ENCODE results near the gene BTLA. TPM values are rescaled to one million over a fixed set of nuclear protein-coding genes. Genes with fewer than 3 reads are reported as not detected.

The BTLA gene
- total RNA-seq, 2 experiments from 2014 or later, result 21.0 to 21.7 TPM

GRCh38 chr3:112492124-112492523, 7.1 kb downstream of the BTLA start:
- H3K9me3 Mint-ChIP-seq (ENCODE audit: low read depth), result peaks cover 4% of the 10 kb centered on the region
- CTCF ChIA-PET, result interaction anchor here (0.6 to 2.1 kb wide), 2 partner anchors 8 to 15 kb away, joined by 5 to 12 read pairs; partner anchors contain the start of gene BTLA
- ATAC-seq, result no peak

DNA sequence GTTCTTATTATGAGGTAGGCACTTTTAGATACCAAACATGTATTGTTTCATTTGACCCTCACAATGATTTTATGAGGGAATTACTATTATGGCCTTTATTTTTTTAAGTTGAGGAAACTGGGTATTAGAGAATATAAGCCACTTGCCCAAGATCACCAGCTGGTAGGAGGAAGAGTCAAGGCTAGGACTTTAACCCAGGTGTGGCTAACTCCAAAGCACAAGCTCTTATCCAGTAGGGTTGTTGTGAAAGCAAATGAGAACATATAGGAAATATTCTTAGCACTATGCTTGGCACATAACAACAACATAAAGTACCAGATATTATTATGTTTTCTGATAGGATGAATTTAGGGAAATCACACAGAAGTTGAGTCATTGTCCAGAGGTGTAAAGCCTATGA, 7.9 kb downstream of the BTLA start:
- peak overlapping the region; percentile 26 for H3K4me3 Mint-ChIP-seq
- intact Hi-C loops (cut with DNase I, micrococcal nuclease), result loop anchor here (2.0 to 10.0 kb wide), 4 partner anchors 27 to 897 kb away; partner anchors contain the start of genes ATG3 (in 1 of the 2) and ZBED2 (in 1 of the 2)
- ATAC-seq (peak; percentile 7), DNase-seq (no peak)
- H3K4me1 Mint-ChIP-seq, result peaks cover 87% of the 10 kb centered on the region
- H3K27ac Mint-ChIP-seq, result peak overlapping the region; percentile 92
- peaks cover 4% of the 10 kb centered on the region for H3K9me3 Mint-ChIP-seq (ENCODE audit: low read depth)
- H3K27me3 Mint-ChIP-seq, result no peaks in the 10 kb centered on the region
- POLR2A ChIA-PET, result interaction anchor here (0.5 to 1.0 kb wide), 2 partner anchors 103 to 153 kb away, joined by 3 read pairs; no protein-coding TSS in a partner anchor
- CTCF ChIA-PET, result interaction anchor here (0.5 to 2.1 kb wide), 9 partner anchors 9 to 438 kb away, joined by 3 to 12 read pairs (median 3); partner anchors contain the start of genes ATG3, BTLA and SLC35A5
- H3K36me3 Mint-ChIP-seq (ENCODE audit: low read depth), result peaks cover 46% of the 10 kb centered on the region

More at GRCh38 chr3:112492124-112492523, 7.1 kb downstream of the BTLA start:
- H3K4me3 Mint-ChIP-seq, result no peak overlapping the region
- intact Hi-C loops (cut with DNase I, micrococcal nuclease), result loop anchor here in 1 of 2 experiments (10.0 kb wide), 1 partner anchor 897 kb away; the partner anchor contains the start of gene ZBED2
- peaks cover 83% of the 10 kb centered on the region for H3K4me1 Mint-ChIP-seq
- H3K27ac Mint-ChIP-seq, result peak overlapping the region; percentile 92
- no peak for DNase-seq
- H3K27me3 Mint-ChIP-seq, result no peaks in the 10 kb centered on the region
- POLR2A ChIA-PET, result interaction anchor here (0.6 kb wide), 1 partner anchor 145 kb away, joined by 4 read pairs; no protein-coding TSS in a partner anchor
- peaks cover 47% of the 10 kb centered on the region for H3K36me3 Mint-ChIP-seq (ENCODE audit: low read depth)

DNA sequence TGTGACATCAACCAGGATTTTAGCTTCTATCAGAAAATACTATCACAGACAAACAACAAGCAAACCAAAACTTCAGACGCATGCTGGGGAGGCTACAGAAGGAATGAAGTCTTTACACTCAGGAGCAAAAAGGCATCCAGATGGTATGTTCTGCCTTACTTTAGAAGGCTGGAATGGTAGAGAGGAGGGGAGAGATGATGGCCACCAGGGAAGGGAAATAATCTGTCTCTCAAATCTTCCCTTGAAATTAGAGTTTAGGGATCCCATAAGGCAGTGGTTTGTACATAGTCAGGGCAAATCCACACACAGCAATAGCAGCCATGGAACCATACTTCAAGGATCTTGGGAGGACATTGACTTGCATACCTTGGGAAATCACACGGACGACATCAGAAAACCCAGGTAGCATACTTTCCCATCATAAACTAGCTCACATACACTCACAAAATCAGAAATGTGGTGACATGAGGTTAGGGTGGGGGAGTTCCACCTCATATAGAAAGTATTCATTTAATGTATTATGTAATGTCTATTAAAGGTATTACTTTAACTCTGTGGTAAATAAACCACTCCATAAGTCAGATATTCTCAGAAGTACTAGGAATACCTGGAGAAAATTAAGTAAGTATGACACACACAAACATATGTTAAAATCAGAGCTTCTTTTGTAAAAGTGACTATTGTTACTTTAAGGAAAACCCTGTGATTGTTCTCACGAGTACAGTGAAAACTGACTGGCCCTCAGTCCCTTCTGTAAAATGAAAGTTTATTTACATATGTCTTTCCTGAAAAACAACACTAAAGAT, 9.4 kb downstream of the BTLA start:
- Mint-ChIP-seq H3K4me3 (peak overlapping the region; percentile 52), H3K27ac (peak overlapping the region; percentile 92), H3K9me3 (ENCODE audit: low read depth) (peaks cover 4% of the 10 kb centered on the region), H3K4me1 (peaks cover 74% of the 10 kb centered on the region), H3K27me3 (no peaks in the 10 kb centered on the region), H3K36me3 (ENCODE audit: low read depth) (peaks cover 48% of the 10 kb centered on the region)
- intact Hi-C loops (cut with DNase I, micrococcal nuclease), result loop anchor here (2.0 to 10.0 kb wide), 4 partner anchors 25 to 895 kb away; partner anchors contain the start of genes ATG3 (in 1 of the 2) and ZBED2 (in 1 of the 2)
- CTCF ChIA-PET, result interaction anchor here (0.6 to 1.7 kb wide), 10 partner anchors 8 to 363 kb away, joined by 3 to 6 read pairs (median 3); no protein-coding TSS in a partner anchor
- POLR2A ChIA-PET, result interaction anchor here (0.5 to 0.9 kb wide), 2 partner anchors 8 to 402 kb away, joined by 3 read pairs; no protein-coding TSS in a partner anchor
- DNase-seq, result no peak
- peak; percentile 21 for ATAC-seq

DNA sequence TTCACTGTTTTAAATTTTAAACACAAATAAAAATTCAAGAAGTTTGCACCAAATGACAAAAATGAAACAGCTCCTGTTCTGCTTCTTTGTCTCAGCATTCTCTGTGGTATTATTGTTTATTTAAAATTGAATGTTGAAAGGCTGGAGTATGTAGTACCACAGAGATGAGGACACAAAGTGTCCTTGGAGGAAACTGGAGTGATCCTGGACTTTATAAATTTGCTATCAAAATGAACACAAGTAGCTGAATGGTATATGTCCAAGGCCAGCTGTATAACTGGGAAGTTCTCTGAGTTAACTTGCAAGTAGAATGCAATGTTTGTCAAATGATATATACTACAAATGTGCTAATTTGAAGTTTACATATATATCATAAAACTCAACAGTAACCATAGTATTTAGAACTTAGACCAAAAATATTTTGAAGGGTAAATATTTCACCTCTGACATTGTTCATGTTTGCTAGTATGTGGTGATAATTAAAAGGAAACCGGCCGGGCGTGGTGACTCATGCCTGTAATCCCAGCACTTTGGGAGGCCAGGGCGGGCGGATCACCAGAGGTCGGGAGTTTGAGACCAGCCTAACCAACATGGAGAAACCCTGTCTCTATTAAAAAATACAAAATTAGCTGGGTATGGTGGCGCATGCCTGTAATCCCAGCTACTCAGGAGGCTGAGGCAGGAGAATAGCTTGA, 12.3 kb downstream of the BTLA start:
- Mint-ChIP-seq H3K27ac (no peak overlapping the region), H3K9me3 (ENCODE audit: low read depth) (no peaks in the 10 kb centered on the region), H3K4me1 (peaks cover 72% of the 10 kb centered on the region), H3K4me3 (no peak overlapping the region), H3K36me3 (ENCODE audit: low read depth) (peaks cover 38% of the 10 kb centered on the region), H3K27me3 (no peaks in the 10 kb centered on the region)
- ChIA-PET POLR2A (no interaction called here), CTCF (interaction anchor here (1.2 to 1.8 kb wide), 2 partner anchors 10 to 148 kb away, joined by 3 to 5 read pairs; no protein-coding TSS in a partner anchor)
- intact Hi-C loops (cut with DNase I, micrococcal nuclease), result no loop called here
- ATAC-seq, result no peak
- DNase-seq, result no peak

DNA sequence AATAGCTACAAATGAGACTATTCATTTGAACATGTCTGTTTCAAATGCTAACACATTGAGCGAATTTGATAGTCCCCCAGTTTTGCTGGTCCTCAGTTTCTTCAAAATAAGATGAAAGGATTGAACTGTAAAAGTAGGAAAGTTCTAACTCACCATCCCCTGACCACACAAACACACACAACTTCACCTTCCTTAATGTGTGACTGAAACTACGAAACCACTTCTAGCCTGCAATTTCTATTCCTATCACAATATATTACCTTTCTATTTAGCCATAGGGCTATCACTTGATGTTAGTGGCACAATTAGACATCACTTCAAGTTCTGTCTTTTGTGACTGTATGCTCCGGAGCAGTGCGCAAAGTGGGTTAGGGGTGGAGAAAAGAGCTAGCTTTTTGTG, 14.9 kb downstream of the BTLA start:
- intact Hi-C loops (cut with DNase I, micrococcal nuclease), result no loop called here
- no peak for ATAC-seq
- Mint-ChIP-seq H3K9me3 (ENCODE audit: low read depth) (no peaks in the 10 kb centered on the region), H3K4me1 (peaks cover 69% of the 10 kb centered on the region), H3K27me3 (no peaks in the 10 kb centered on the region), H3K27ac (no peak overlapping the region), H3K4me3 (no peak overlapping the region), H3K36me3 (ENCODE audit: low read depth) (peaks cover 49% of the 10 kb centered on the region)
- POLR2A ChIA-PET, result interaction anchor here (0.6 kb wide), 1 partner anchor 16 kb away, joined by 5 read pairs; no protein-coding TSS in a partner anchor
- CTCF ChIA-PET, result interaction anchor here (0.9 to 1.2 kb wide), 3 partner anchors 9 to 146 kb away, joined by 3 to 7 read pairs (median 4); no protein-coding TSS in a partner anchor
- DNase-seq, result no peak

- CTCF ChIA-PET, result interaction anchor here (1.2 kb wide), 1 partner anchor 15 kb away, joined by 6 read pairs; no protein-coding TSS in a partner anchor
- Mint-ChIP-seq H3K27ac (peak overlapping the region; percentile 78), H3K4me3 (peak overlapping the region; percentile 23), H3K9me3 (ENCODE audit: low read depth) (no peaks in the 10 kb centered on the region), H3K4me1 (peaks cover 59% of the 10 kb centered on the region), H3K27me3 (no peaks in the 10 kb centered on the region), H3K36me3 (ENCODE audit: low read depth) (peaks cover 51% of the 10 kb centered on the region)
- intact Hi-C loops (cut with DNase I, micrococcal nuclease), result no loop called here
- no peak for ATAC-seq
- POLR2A ChIA-PET, result no interaction called here
- DNase-seq, result no peak
Measured at GRCh38 chr3:112482675-112483074, 16.6 kb downstream of the BTLA start.

- H3K4me1 Mint-ChIP-seq, result peaks cover 50% of the 10 kb centered on the region
- CTCF ChIA-PET, result interaction anchor here (0.7 kb wide), 1 partner anchor 32 kb away, joined by 3 read pairs; no protein-coding TSS in a partner anchor
- intact Hi-C loops (cut with DNase I, micrococcal nuclease), result no loop called here
- peaks cover 57% of the 10 kb centered on the region for H3K36me3 Mint-ChIP-seq (ENCODE audit: low read depth)
- H3K27ac Mint-ChIP-seq, result no peak overlapping the region
- no peak overlapping the region for H3K4me3 Mint-ChIP-seq
- ATAC-seq, result no peak
- H3K27me3 Mint-ChIP-seq, result no peaks in the 10 kb centered on the region
- no peak for DNase-seq
- H3K9me3 Mint-ChIP-seq (ENCODE audit: low read depth), result no peaks in the 10 kb centered on the region
- POLR2A ChIA-PET, result no interaction called here
Measured at GRCh38 chr3:112481302-112481721, 18.0 kb downstream of the BTLA start.

DNA sequence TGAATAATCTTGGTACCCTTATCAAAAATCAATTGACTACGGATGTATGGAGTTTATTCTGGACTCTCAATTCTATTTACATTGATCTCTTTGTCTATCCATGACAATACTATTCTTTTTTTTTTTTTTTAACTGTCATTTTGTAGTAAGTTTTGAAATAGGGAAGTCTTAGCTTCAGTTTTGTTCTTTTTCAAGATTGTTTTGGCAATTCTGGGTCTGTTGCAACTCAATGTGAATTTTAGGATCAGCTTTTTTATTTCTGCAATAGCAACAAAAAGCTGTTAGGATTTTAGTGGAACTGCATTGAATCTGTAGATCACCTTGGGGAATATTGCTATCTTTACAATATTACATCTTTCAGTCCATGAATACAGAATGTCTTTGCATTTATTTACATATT, 21.4 kb downstream of the BTLA start:
- Mint-ChIP-seq H3K4me1 (peaks cover 61% of the 10 kb centered on the region), H3K27me3 (no peaks in the 10 kb centered on the region), H3K36me3 (ENCODE audit: low read depth) (peaks cover 63% of the 10 kb centered on the region), H3K4me3 (no peak overlapping the region), H3K9me3 (ENCODE audit: low read depth) (no peaks in the 10 kb centered on the region), H3K27ac (no peak overlapping the region)
- intact Hi-C loops (cut with DNase I, micrococcal nuclease), result no loop called here
- ATAC-seq (no peak), DNase-seq (no peak)
- POLR2A ChIA-PET, result no interaction called here
- CTCF ChIA-PET, result interaction anchor here (1.0 to 2.4 kb wide), 3 partner anchors 10 to 14 kb away, joined by 4 to 12 read pairs (median 5); no protein-coding TSS in a partner anchor

- H3K27ac Mint-ChIP-seq, result no peak overlapping the region
- no peak for ATAC-seq
- H3K36me3 Mint-ChIP-seq (ENCODE audit: low read depth), result peaks cover 69% of the 10 kb centered on the region
- H3K4me1 Mint-ChIP-seq, result peaks cover 58% of the 10 kb centered on the region
- no peaks in the 10 kb centered on the region for H3K27me3 Mint-ChIP-seq
- POLR2A ChIA-PET, result interaction anchor here (0.6 kb wide), 1 partner anchor 179 kb away, joined by 7 read pairs; no protein-coding TSS in a partner anchor
- CTCF ChIA-PET, result no interaction called here
- no peak overlapping the region for H3K4me3 Mint-ChIP-seq
- DNase-seq, result no peak
- no peaks in the 10 kb centered on the region for H3K9me3 Mint-ChIP-seq (ENCODE audit: low read depth)
- intact Hi-C loops (cut with DNase I, micrococcal nuclease), result no loop called here
Measured at GRCh38 chr3:112476346-112476745, 22.9 kb downstream of the BTLA start.

GRCh38 chr3:112474796-112475195, 24.5 kb downstream of the BTLA start:
- Mint-ChIP-seq H3K9me3 (ENCODE audit: low read depth) (no peaks in the 10 kb centered on the region), H3K27ac (peak overlapping the region; percentile 69), H3K4me1 (peaks cover 62% of the 10 kb centered on the region), H3K36me3 (ENCODE audit: low read depth) (peaks cover 70% of the 10 kb centered on the region), H3K4me3 (no peak overlapping the region), H3K27me3 (no peaks in the 10 kb centered on the region)
- DNase-seq, result no peak
- ATAC-seq, result no peak
- ChIA-PET POLR2A (no interaction called here), CTCF (interaction anchor here (1.0 kb wide), 1 partner anchor 11 kb away, joined by 3 read pairs; no protein-coding TSS in a partner anchor)
- intact Hi-C loops (cut with DNase I, micrococcal nuclease), result no loop called here

DNA sequence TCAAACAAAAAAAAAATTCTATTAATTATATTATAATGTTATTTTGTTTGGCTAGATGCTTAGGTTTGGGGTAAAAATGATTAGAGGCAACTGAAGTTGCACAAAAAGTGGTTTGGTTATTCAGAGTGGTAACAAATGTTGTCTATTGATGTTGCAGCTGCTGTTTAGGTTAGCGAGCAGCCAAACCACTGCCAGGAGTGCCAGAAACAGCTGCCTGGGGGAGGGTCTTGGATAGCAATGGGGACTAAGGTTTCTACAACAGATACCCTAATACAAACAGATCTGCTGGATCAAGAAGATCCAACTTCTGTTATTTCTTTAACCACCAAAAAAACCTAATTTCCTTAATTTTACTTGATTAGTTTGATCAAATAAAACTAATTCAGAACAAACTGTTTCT, 26.6 kb downstream of the BTLA start:
- Mint-ChIP-seq H3K4me1 (peaks cover 70% of the 10 kb centered on the region), H3K27me3 (no peaks in the 10 kb centered on the region), H3K9me3 (ENCODE audit: low read depth) (no peaks in the 10 kb centered on the region), H3K36me3 (ENCODE audit: low read depth) (peaks cover 63% of the 10 kb centered on the region), H3K27ac (peak overlapping the region; percentile 59), H3K4me3 (no peak overlapping the region)
- ATAC-seq (no peak), DNase-seq (no peak)
- ChIA-PET CTCF (interaction anchor here (0.6 to 0.9 kb wide), 2 partner anchors 17 to 34 kb away, joined by 3 read pairs; no protein-coding TSS in a partner anchor), POLR2A (no interaction called here)
- intact Hi-C loops (cut with DNase I, micrococcal nuclease), result no loop called here

Data from activated CD4-positive, alpha-beta T cell treated with anti-CD3 and anti-CD28 coated beads for 36 hours (primary cell).